ENCODE data around the gene ZSCAN20. TPM values are rescaled to one million over a fixed set of nuclear protein-coding genes. Genes with fewer than 3 reads are reported as not detected.

ZSCAN20 gene
- total RNA-seq, result 1 to 10 TPM; 1.2 to 3.1 (median 2.7) TPM
- 3.2 TPM for total RNA-seq (2013)
- 1.4 to 14.4 (median 5.4) reads per million in 29 experiments for total RNA-seq

- peak within 1 kb of the TSS; percentile 44 to 53 for H3K4me3 ChIP-seq (ENCODE audit: control insufficient read depth in 1 of 2, extremely low read depth in 1 of 2, low read length in 1 of 2)
- Mint-ChIP-seq H3K27ac (peak within 1 kb of the TSS; percentile 84 to 95), H3K27me3 (no peaks in the 10 kb centered on the region), H3K9me3 (no peaks in the 10 kb centered on the region), H3K36me3 (no peaks in the 10 kb centered on the region), H3K4me3 (peak within 1 kb of the TSS; percentile 79 to 89 (median 83)), H3K4me1 (peaks cover 29 to 42% (median 31%) of the 10 kb centered on the region in 3 donors)
- H3K27ac ChIP-seq (ENCODE audit: low read length), result peak within 1 kb of the TSS; percentile 21
- peak; percentile 98 to 99 (median 98) for ATAC-seq (replicated peaks in 1 of 4)
- WGBS (ENCODE audit: insufficient coverage), result 2% methylated on average over 38 of the region's 38 CpGs
- ChIA-PET CTCF (interaction anchor here (0.6 to 1.2 kb wide), 3 partner anchors 177 to 574 kb away, joined by 3 to 7 read pairs (median 3); no protein-coding TSS in a partner anchor), POLR2A (no interaction called here)
- peak; percentile 69 to 89 (median 77) for DNase-seq
- H3K4me1 ChIP-seq (ENCODE audit: control insufficient read depth in 1 of 2, extremely low read depth in 1 of 2, insufficient read depth in 2 of 2, low read length in 2 of 2), result peaks cover 5 to 24% of the 10 kb centered on the region in 2 experiments
- no peaks in the 10 kb centered on the region for H3K36me3 ChIP-seq (ENCODE audit: control insufficient read depth in 2 of 2, extremely low read depth in 1 of 2, insufficient read depth in 1 of 2, low read length in 1 of 2)
- no peaks in the 10 kb centered on the region for H3K27me3 ChIP-seq (replicated peaks in 1 of 2; ENCODE audit: control insufficient read depth in 2 of 2, extremely low read depth in 1 of 2, insufficient read depth in 2 of 2, low read length in 1 of 2)
- H3K9me3 ChIP-seq, result no peaks in the 10 kb centered on the region
Observed at GRCh38 chr1:33472269-33472980, at the start of gene ZSCAN20. Gene ZSCAN20 (plus strand): TSS chr1:33472645. CDS start chr1:33479289, 6,644 bp downstream.

- Histone ChIP-seq H3K4me3 (ENCODE audit: control insufficient read depth in 1 of 2, extremely low read depth in 1 of 2, low read length in 1 of 2) (no peak overlapping the region), H3K36me3 (ENCODE audit: control insufficient read depth in 2 of 2, extremely low read depth in 1 of 2, insufficient read depth in 1 of 2, low read length in 1 of 2) (no peaks in the 10 kb centered on the region), H3K27me3 (replicated peaks in 1 of 2; ENCODE audit: control insufficient read depth in 2 of 2, extremely low read depth in 1 of 2, insufficient read depth in 2 of 2, low read length in 1 of 2) (peaks cover 0 to 3% of the 10 kb centered on the region in 2 experiments), H3K9me3 (no peaks in the 10 kb centered on the region), H3K4me1 (ENCODE audit: control insufficient read depth in 1 of 2, extremely low read depth in 1 of 2, insufficient read depth in 2 of 2, low read length in 2 of 2) (no peaks in the 10 kb centered on the region), H3K27ac (ENCODE audit: low read length) (no peak overlapping the region)
- DNase-seq, result no peak
- Mint-ChIP-seq H3K36me3 (no peaks in the 10 kb centered on the region), H3K4me3 (no peak overlapping the region), H3K27ac (no peak overlapping the region), H3K4me1 (no peaks in the 10 kb centered on the region), H3K9me3 (no peaks in the 10 kb centered on the region), H3K27me3 (peaks cover 31 to 41% of the 10 kb centered on the region in 2 donors)
- CTCF ChIA-PET, result no interaction called here
- no CpG with 5 or more reads among the region's 4 CpGs for WGBS (ENCODE audit: insufficient coverage)
- no peak for ATAC-seq (replicated peaks in 1 of 4)
- POLR2A ChIA-PET, result no interaction called here
Observed at GRCh38 chr1:33424205-33424604, 48.2 kb upstream of the ZSCAN20 start.

DNA sequence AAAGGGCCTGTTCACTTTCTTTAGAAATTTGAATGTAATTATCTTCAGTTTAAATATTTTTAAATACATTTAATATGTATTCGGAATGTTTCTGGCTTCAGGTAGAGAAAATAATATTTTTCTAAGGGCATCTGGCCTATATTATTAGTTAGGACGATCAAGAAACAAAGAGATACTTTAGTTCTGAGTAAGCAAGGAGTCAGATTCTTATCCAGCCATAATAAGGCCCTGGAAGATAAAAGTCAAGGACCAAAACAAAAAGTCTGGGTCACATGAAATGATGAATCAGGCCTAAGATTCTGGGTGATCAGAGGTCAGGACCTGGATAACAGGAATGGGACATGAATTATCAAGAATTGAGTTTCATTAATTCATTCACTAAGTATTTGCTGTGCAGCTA lies 47.8 kb upstream of the ZSCAN20 start:
- POLR2A ChIA-PET, result no interaction called here
- no peak overlapping the region for H3K27ac Mint-ChIP-seq
- WGBS (ENCODE audit: insufficient coverage), result no CpG with 5 or more reads among the region's 2 CpGs
- no peaks in the 10 kb centered on the region for H3K36me3 ChIP-seq (ENCODE audit: control insufficient read depth in 2 of 2, extremely low read depth in 1 of 2, insufficient read depth in 1 of 2, low read length in 1 of 2)
- no peaks in the 10 kb centered on the region for H3K9me3 ChIP-seq
- no peak for ATAC-seq (replicated peaks in 1 of 4)
- no peaks in the 10 kb centered on the region for H3K9me3 Mint-ChIP-seq
- no peaks in the 10 kb centered on the region for H3K4me1 Mint-ChIP-seq
- no peaks in the 10 kb centered on the region for H3K36me3 Mint-ChIP-seq
- CTCF ChIA-PET, result no interaction called here
- H3K27ac ChIP-seq (ENCODE audit: low read length), result no peak overlapping the region
- H3K4me1 ChIP-seq (ENCODE audit: control insufficient read depth in 1 of 2, extremely low read depth in 1 of 2, insufficient read depth in 2 of 2, low read length in 2 of 2), result peaks cover under 1% of the 10 kb centered on the region in 2 experiments
- H3K27me3 ChIP-seq (replicated peaks in 1 of 2; ENCODE audit: control insufficient read depth in 2 of 2, extremely low read depth in 1 of 2, insufficient read depth in 2 of 2, low read length in 1 of 2), result peaks cover 2 to 3% of the 10 kb centered on the region in 2 experiments
- H3K4me3 ChIP-seq (ENCODE audit: control insufficient read depth in 1 of 2, extremely low read depth in 1 of 2, low read length in 1 of 2), result no peak overlapping the region
- no peak overlapping the region for H3K4me3 Mint-ChIP-seq
- peaks cover 31 to 38% of the 10 kb centered on the region in 2 donors for H3K27me3 Mint-ChIP-seq
- no peak for DNase-seq

DNA sequence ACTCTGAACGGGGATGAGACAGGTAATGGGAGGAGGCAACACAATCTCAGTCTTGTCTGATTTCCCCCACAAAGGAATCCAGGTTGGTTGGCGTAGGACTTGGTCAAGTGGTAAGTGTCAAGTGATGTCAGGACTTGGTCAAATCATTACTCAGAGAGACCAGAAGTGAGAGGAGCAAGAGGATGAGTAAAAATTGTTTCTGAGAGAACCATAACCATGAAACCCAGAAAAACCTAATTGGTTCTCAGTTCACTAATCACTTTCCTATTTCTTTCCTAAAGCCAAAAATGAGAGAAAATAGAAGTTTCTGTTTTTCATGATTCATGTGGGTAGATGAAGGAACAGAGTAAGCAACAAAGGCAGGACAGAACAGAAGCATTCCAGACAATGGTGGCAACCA lies 46.5 kb upstream of the ZSCAN20 start:
- no peak overlapping the region for H3K27ac Mint-ChIP-seq
- H3K27ac ChIP-seq (ENCODE audit: low read length), result no peak overlapping the region
- DNase-seq (no peak), ATAC-seq (replicated peaks in 1 of 4) (no peak)
- no peaks in the 10 kb centered on the region for H3K9me3 Mint-ChIP-seq
- H3K4me1 ChIP-seq (ENCODE audit: control insufficient read depth in 1 of 2, extremely low read depth in 1 of 2, insufficient read depth in 2 of 2, low read length in 2 of 2), result peaks cover 2 to 7% of the 10 kb centered on the region in 2 experiments
- H3K4me1 Mint-ChIP-seq, result peaks cover 0 to 3% (median 0%) of the 10 kb centered on the region in 3 donors
- no peak overlapping the region for H3K4me3 ChIP-seq (ENCODE audit: control insufficient read depth in 1 of 2, extremely low read depth in 1 of 2, low read length in 1 of 2)
- ChIA-PET POLR2A (no interaction called here), CTCF (interaction anchor here in 1 of 2 donors (0.6 kb wide), 1 partner anchor 128 kb away, joined by 3 read pairs; no protein-coding TSS in a partner anchor)
- H3K36me3 ChIP-seq (ENCODE audit: control insufficient read depth in 2 of 2, extremely low read depth in 1 of 2, insufficient read depth in 1 of 2, low read length in 1 of 2), result no peaks in the 10 kb centered on the region
- peaks cover 2 to 3% of the 10 kb centered on the region in 2 experiments for H3K27me3 ChIP-seq (replicated peaks in 1 of 2; ENCODE audit: control insufficient read depth in 2 of 2, extremely low read depth in 1 of 2, insufficient read depth in 2 of 2, low read length in 1 of 2)
- no CpG with 5 or more reads among the region's 2 CpGs for WGBS (ENCODE audit: insufficient coverage)
- peaks cover 26 to 37% of the 10 kb centered on the region in 2 donors for H3K27me3 Mint-ChIP-seq
- H3K36me3 Mint-ChIP-seq, result no peaks in the 10 kb centered on the region
- no peak overlapping the region for H3K4me3 Mint-ChIP-seq
- H3K9me3 ChIP-seq, result no peaks in the 10 kb centered on the region

- ChIA-PET CTCF (no interaction called here), POLR2A (no interaction called here)
Observed at GRCh38 chr1:33426916-33427315, 45.5 kb upstream of the ZSCAN20 start.

GRCh38 chr1:33428661-33429060 lies 43.8 kb upstream of the ZSCAN20 start:
- no peaks in the 10 kb centered on the region for H3K36me3 ChIP-seq (ENCODE audit: control insufficient read depth in 2 of 2, extremely low read depth in 1 of 2, insufficient read depth in 1 of 2, low read length in 1 of 2)
- Mint-ChIP-seq H3K9me3 (no peaks in the 10 kb centered on the region), H3K36me3 (no peaks in the 10 kb centered on the region), H3K4me1 (peaks cover 0 to 6% (median 4%) of the 10 kb centered on the region in 3 donors), H3K27me3 (peaks cover 13 to 17% of the 10 kb centered on the region in 2 donors), H3K27ac (no peak overlapping the region), H3K4me3 (no peak overlapping the region)
- ATAC-seq (replicated peaks in 1 of 4), result no peak
- H3K9me3 ChIP-seq, result no peaks in the 10 kb centered on the region
- DNase-seq, result no peak
- H3K27me3 ChIP-seq (replicated peaks in 1 of 2; ENCODE audit: control insufficient read depth in 2 of 2, extremely low read depth in 1 of 2, insufficient read depth in 2 of 2, low read length in 1 of 2), result peaks cover 3 to 4% of the 10 kb centered on the region in 2 experiments
- ChIA-PET POLR2A (no interaction called here), CTCF (interaction anchor here in 1 of 2 donors (1.2 kb wide), 1 partner anchor 11 kb away, joined by 3 read pairs; no protein-coding TSS in a partner anchor)
- H3K4me1 ChIP-seq (ENCODE audit: control insufficient read depth in 1 of 2, extremely low read depth in 1 of 2, insufficient read depth in 2 of 2, low read length in 2 of 2), result peaks cover 4 to 7% of the 10 kb centered on the region in 2 experiments
- no peak overlapping the region for H3K27ac ChIP-seq (ENCODE audit: low read length)
- 91% methylated on average over 1 of the region's 2 CpGs for WGBS (ENCODE audit: insufficient coverage)
- no peak overlapping the region for H3K4me3 ChIP-seq (ENCODE audit: control insufficient read depth in 1 of 2, extremely low read depth in 1 of 2, low read length in 1 of 2)

More at GRCh38 chr1:33426916-33427315, 45.5 kb upstream of the ZSCAN20 start:
- H3K27me3 Mint-ChIP-seq, result peaks cover 20 to 27% of the 10 kb centered on the region in 2 donors
- no peak overlapping the region for H3K4me3 Mint-ChIP-seq
- Histone ChIP-seq H3K9me3 (no peaks in the 10 kb centered on the region), H3K4me1 (ENCODE audit: control insufficient read depth in 1 of 2, extremely low read depth in 1 of 2, insufficient read depth in 2 of 2, low read length in 2 of 2) (peaks cover 4 to 7% of the 10 kb centered on the region in 2 experiments), H3K27me3 (replicated peaks in 1 of 2; ENCODE audit: control insufficient read depth in 2 of 2, extremely low read depth in 1 of 2, insufficient read depth in 2 of 2, low read length in 1 of 2) (peaks cover 3 to 4% of the 10 kb centered on the region in 2 experiments), H3K27ac (ENCODE audit: low read length) (no peak overlapping the region), H3K4me3 (ENCODE audit: control insufficient read depth in 1 of 2, extremely low read depth in 1 of 2, low read length in 1 of 2) (no peak overlapping the region), H3K36me3 (ENCODE audit: control insufficient read depth in 2 of 2, extremely low read depth in 1 of 2, insufficient read depth in 1 of 2, low read length in 1 of 2) (no peaks in the 10 kb centered on the region)
- H3K4me1 Mint-ChIP-seq, result peaks cover 0 to 6% (median 4%) of the 10 kb centered on the region in 3 donors
- no peaks in the 10 kb centered on the region for H3K9me3 Mint-ChIP-seq
- H3K27ac Mint-ChIP-seq, result no peak overlapping the region
- no peaks in the 10 kb centered on the region for H3K36me3 Mint-ChIP-seq
- WGBS (ENCODE audit: insufficient coverage), result no CpG with 5 or more reads among the region's 3 CpGs
- ATAC-seq (replicated peaks in 1 of 4), result no peak
- no peak for DNase-seq

All from T-cell (primary cell).